Sigmoid colon (tissue), 7 donors: ENCODE measurements around the gene CRB2. TPM values are rescaled to one million over a fixed set of nuclear protein-coding genes. Genes with fewer than 3 reads are reported as not detected.

Experiments
- DNase-seq: peaks from one replicate; pipeline ENCODE4 v3.0.0-alpha.2; 2019
- H3K27ac ChIP-seq, 4 donors: fragments of 200-600 bp; sonication (generic); one replicate each; pipeline ENCODE4 v1.5.1; 2016 to 2019; ENCODE audit warnings: mild to moderate bottlenecking in 1 of 4
- H3K27me3 ChIP-seq, 3 donors: fragments of 200-600 bp; sonication (generic); one replicate each; pipeline ENCODE4 v1.5.1; 2019; ENCODE audit warnings: mild to moderate bottlenecking in 1 of 3
- H3K36me3 ChIP-seq, 4 donors: fragments of 200-600 bp; sonication (generic); one replicate each; pipeline ENCODE4 v1.5.1; 2016 to 2019
- H3K4me1 ChIP-seq, 4 donors: fragments of 200-600 bp; sonication (generic); one replicate each; pipeline ENCODE4 v1.5.1; 2017 to 2019
- H3K4me3 ChIP-seq, 4 donors: fragments of 200-600 bp; sonication (generic); one replicate each; pipeline ENCODE4 v1.5.1; 2017 to 2019; ENCODE audit warnings: mild to moderate bottlenecking in 2 of 4, moderate library complexity in 1 of 4
- H3K9me3 ChIP-seq, 4 donors: fragments of 200-600 bp in 3 of 4; sonication (generic) in 3 of 4; one replicate each; pipeline versions ENCODE4 v1.5.1 to v1.6.1; 2013 to 2019
- EP300 ChIP-seq, 4 donors: sonication (generic); formaldehyde crosslinking; IDR thresholded peaks; one replicate each; pipeline ENCODE4 v1.6.1; 2017; ENCODE audit warnings: antibody characterized with exemption in 4 of 4
- POLR2A ChIP-seq, 2 donors: fragments of 450-650 bp; IDR thresholded peaks; one replicate each; pipeline ENCODE4 v1.6.1; 2016; ENCODE audit warnings: antibody characterized with exemption in 2 of 2, mild to moderate bottlenecking in 2 of 2, moderate library complexity in 2 of 2
- POLR2AphosphoS5 ChIP-seq, 4 donors: sonication (generic); formaldehyde crosslinking; IDR thresholded peaks; one replicate each; pipeline ENCODE4 v1.6.1; 2017; ENCODE audit warnings: antibody characterized with exemption in 4 of 4
- WGBS, 2 donors: extraction: QIAGEN DNeasy Blood & Tissue Kit; methylation state at CpG; one replicate each; pipeline ENCODE4 v1.1.7; 2013; 5-methylcytosine and 5-hydroxymethylcytosine counted together
- intact Hi-C: fragments of 100-400 bp; cut with DNase I; formaldehyde crosslinking; loops from one replicate; pipeline ENCODE4 v1.15.1; 2023
- polyA plus RNA-seq, 3 donors: library from polyadenylated mRNA; stranded (reverse); fragments of 200-250 nt; gene quantifications; one replicate each; pipeline ENCODE4 v1.2.3, GENCODE V29; 2013
- total RNA-seq, 4 donors: library from RNA; depleted of rRNA; stranded (reverse); fragments of >200 nt; gene quantifications; one replicate each; pipeline ENCODE4 v1.1.0, GENCODE V29; 2016
- TF ChIP-seq, protein P1 (sequence below), 4 experiments: fragments of 450-650 bp in 3 of 4; fragments of 200-600 bp in 1 of 4; IDR thresholded peaks; one replicate each; pipeline ENCODE4 v1.5.1; 2016 to 2019; ENCODE audit warnings: antibody characterized with exemption in 4 of 4, mild to moderate bottlenecking in 3 of 4, moderate library complexity in 2 of 4
- donor health status: healthy with polysubstance abuse.
- donor health status: Bipolar disorder and iron deficiency.
- donor health status: healthy.

Gene CRB2
- total and polyA plus RNA-seq, 7 donors: 0.14 to 0.79 (median 0.40) TPM; not detected in 3

DNA sequence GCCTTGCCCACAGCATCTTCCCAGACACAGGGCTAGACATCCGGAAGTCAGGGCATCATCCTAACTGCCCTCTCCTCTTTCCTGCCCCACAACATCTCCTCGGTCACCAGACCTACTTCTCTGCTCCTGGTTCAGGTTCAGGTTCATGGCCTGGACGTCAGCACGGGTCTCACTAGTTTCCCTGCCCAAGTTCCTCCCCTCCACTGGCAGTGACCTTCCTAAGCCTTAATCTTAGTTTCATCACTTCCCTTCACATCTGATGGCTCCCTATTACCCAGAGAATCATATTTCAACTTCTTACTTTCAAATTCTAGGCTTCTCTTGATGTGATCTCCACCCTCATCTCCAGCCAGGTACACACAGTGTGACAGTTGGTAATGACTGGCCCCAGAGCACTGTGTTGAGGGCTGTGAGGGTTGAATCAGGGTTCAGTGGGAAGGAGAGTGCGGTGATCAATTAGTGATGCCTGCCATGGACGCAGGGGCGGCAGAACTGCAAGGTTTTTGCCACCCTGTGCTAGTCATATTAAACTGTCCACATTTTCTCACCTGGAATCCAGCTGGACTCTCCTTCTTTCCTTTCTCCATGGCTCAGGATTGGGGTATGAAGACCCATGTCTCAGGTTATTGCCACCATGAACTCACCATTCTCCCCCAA lies 34.3 kb upstream of the CRB2 start:
- Histone ChIP-seq H3K4me3 (no peak overlapping the region), H3K36me3 (no peaks in the 10 kb centered on the region), H3K27ac (no peak overlapping the region), H3K4me1 (peaks cover 0 to 30% (median 25%) of the 10 kb centered on the region in 4 donors), H3K27me3 (no peaks in the 10 kb centered on the region), H3K9me3 (no peaks in the 10 kb centered on the region)
- DNase-seq: no peak
- WGBS, 2 donors: 94 to 95% methylated on average over 7 of the region's 7 CpGs
- no peak for TF ChIP-seq POLR2AphosphoS5 (IDR thresholded peaks at IDR 0.05)
- TF ChIP-seq, protein P1, sequence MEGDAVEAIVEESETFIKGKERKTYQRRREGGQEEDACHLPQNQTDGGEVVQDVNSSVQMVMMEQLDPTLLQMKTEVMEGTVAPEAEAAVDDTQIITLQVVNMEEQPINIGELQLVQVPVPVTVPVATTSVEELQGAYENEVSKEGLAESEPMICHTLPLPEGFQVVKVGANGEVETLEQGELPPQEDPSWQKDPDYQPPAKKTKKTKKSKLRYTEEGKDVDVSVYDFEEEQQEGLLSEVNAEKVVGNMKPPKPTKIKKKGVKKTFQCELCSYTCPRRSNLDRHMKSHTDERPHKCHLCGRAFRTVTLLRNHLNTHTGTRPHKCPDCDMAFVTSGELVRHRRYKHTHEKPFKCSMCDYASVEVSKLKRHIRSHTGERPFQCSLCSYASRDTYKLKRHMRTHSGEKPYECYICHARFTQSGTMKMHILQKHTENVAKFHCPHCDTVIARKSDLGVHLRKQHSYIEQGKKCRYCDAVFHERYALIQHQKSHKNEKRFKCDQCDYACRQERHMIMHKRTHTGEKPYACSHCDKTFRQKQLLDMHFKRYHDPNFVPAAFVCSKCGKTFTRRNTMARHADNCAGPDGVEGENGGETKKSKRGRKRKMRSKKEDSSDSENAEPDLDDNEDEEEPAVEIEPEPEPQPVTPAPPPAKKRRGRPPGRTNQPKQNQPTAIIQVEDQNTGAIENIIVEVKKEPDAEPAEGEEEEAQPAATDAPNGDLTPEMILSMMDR (IDR thresholded peaks at IDR 0.05): no peak
- TF ChIP-seq POLR2A (IDR thresholded peaks at IDR 0.05): no peak
- no peak for TF ChIP-seq EP300 (IDR thresholded peaks at IDR 0.05)
- intact Hi-C loops: no loop called here

DNA sequence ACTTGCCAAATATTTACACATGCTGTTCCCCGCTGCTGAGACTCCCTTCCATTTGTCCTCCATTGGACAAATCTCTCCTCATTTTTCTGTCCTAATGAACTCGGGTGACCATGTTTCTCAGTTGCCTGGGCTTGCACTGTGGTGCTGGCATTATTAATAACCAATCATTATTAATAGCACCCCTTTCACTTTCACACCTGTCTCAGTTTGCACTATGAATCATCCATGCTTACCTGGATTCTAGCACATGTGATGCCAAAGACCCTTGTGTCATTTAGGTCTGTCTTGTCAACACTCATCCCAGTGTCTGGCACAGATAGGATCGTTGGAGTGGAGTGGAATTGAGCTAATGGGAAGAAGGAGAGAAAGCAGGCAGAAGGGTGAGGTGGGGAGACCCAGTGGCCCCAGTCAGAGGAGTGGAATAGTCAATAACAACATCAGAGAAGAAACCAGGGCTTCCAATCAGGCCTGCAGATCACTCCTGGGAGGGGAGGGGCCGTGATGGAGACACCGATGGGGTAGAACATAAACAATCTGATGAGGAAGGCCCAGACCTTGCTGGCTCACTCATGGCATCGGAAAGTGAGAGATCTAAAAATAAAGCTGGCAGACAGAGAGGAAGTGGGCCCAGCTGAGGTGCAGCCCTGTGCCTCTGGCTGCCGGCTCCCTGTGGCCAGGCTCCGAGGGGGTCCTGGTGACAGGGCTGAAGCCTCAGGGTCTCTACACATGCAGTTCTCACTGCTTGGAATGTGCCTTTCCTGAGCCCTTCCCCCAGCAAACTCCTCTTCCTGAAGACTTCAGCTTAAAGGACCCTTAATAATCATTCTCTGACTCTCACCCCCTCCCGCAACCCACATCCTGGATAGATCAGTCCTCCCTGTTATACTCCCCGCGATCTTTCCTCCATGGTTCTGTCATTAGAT lies 33.5 kb upstream of the CRB2 start:
- peaks cover 0 to 30% (median 25%) of the 10 kb centered on the region in 4 donors for H3K4me1 ChIP-seq
- TF ChIP-seq EP300 (IDR thresholded peaks at IDR 0.05) (no peak), POLR2A (IDR thresholded peaks at IDR 0.05) (no peak), POLR2AphosphoS5 (IDR thresholded peaks at IDR 0.05) (no peak)
- TF ChIP-seq, protein P1 (IDR thresholded peaks at IDR 0.05): no peak
- no peaks in the 10 kb centered on the region for H3K36me3 ChIP-seq
- intact Hi-C loops: no loop called here
- no peak overlapping the region for H3K27ac ChIP-seq
- 45 to 83% methylated on average over 11 of the region's 11 CpGs for WGBS, 2 donors
- no peaks in the 10 kb centered on the region for H3K9me3 ChIP-seq
- H3K27me3 ChIP-seq: no peaks in the 10 kb centered on the region
- H3K4me3 ChIP-seq: no peak overlapping the region
- DNase-seq: no peak

DNA sequence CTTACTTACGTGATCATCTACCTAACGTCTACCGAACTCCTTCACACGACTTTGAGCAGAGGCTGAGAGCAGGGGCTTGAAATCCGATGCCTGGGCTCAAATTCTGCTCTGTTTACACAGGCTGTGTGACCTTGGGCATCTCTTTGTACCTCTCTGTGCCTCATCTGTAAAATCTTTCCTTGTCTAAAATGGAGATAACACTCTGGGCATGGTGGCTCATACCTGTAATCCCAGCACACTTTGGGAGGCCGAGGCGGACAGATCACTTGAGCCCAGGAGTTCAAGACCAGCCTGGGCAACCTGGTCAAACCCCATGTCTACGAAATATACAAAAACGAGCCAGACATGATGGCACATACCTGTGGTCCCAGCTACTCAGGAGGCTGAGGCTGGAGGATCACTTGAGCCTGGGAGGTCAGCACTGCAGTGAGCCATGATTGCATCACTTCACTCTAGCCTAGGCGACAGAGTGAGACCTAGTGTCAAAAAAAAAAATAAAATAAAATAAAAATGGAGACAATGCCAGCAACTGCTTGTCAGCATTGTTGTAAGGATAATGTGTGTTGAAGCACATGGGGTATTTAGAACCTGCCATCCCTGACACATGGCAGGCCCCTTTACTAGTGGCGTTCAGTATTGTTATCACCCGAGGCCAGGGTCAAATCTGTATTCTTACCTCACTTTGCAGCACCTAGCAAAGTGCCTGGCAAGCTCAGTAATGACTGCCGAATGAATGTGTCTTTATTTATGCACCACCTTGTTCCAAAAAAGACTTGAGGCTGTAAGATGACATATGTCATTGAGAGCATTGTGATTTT lies 32.6 kb upstream of the CRB2 start:
- H3K27ac ChIP-seq: no peak overlapping the region
- H3K4me3 ChIP-seq: no peak overlapping the region
- no peaks in the 10 kb centered on the region for H3K27me3 ChIP-seq
- intact Hi-C loops: no loop called here
- no peak for DNase-seq
- TF ChIP-seq, protein P1 (IDR thresholded peaks at IDR 0.05): no peak
- TF ChIP-seq EP300 (IDR thresholded peaks at IDR 0.05) (no peak), POLR2A (IDR thresholded peaks at IDR 0.05) (no peak), POLR2AphosphoS5 (IDR thresholded peaks at IDR 0.05) (no peak)
- H3K36me3 ChIP-seq: no peaks in the 10 kb centered on the region
- peaks cover 0 to 23% (median 21%) of the 10 kb centered on the region in 4 donors for H3K4me1 ChIP-seq
- no peaks in the 10 kb centered on the region for H3K9me3 ChIP-seq
- WGBS, 2 donors: 76 to 89% methylated on average over 13 of the region's 13 CpGs

DNA sequence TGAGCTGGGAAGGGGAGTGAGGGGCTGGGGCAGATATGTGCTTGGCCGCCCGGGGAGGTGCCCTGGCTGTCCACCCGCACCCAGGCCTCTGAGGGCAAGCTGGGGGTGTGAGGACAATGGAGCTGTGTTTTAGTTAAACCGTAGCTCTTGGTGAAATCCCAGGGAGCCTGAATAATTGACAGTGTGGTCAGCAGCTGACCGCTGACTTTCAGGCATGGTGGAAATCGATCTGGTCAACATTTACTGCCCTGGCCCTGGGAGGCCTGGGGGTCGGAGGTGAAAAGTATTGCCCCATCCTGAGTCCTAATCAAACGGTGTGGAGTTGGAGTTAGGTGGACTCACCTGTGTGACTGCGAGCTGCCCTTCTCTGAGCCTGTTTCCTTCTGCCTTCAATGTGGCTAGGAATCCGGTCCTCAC lies 31.2 kb upstream of the CRB2 start:
- no peak for DNase-seq
- H3K27me3 ChIP-seq: no peaks in the 10 kb centered on the region
- H3K9me3 ChIP-seq: no peaks in the 10 kb centered on the region
- H3K4me3 ChIP-seq: no peak overlapping the region
- no peaks in the 10 kb centered on the region for H3K36me3 ChIP-seq
- no peak overlapping the region for H3K27ac ChIP-seq
- peaks cover 0 to 10% (median 9%) of the 10 kb centered on the region in 4 donors for H3K4me1 ChIP-seq
- WGBS, 2 donors: 87 to 90% methylated on average over 10 of the region's 10 CpGs
- intact Hi-C loops: no loop called here
- TF ChIP-seq POLR2A (IDR thresholded peaks at IDR 0.05): no peak
- TF ChIP-seq POLR2AphosphoS5 (IDR thresholded peaks at IDR 0.05): no peak
- TF ChIP-seq, protein P1 (IDR thresholded peaks at IDR 0.05): no peak
- TF ChIP-seq EP300 (IDR thresholded peaks at IDR 0.05): no peak
